ENCODE data around the gene SRSF5. TPM values are rescaled to one million over a fixed set of nuclear protein-coding genes. Genes with fewer than 3 reads are reported as not detected.
A peak's percentile ranks its signal among the peaks of the same experiment; 100 is the strongest.

SRSF5 gene
- total and polyA plus RNA-seq, 2 of the 13 experiments (the other 11 are each of a cell fraction or from before 2014, with no cell fraction given) = 189 to 277 TPM

- TF ChIP-seq MLXIP (CRISPR knock-in tag; IDR thresholded peaks at IDR 0.05; ENCODE audit: borderline replicate concordance) (0 out of 2 replicates have a peak, but pooled peaks have one; percentile 64), ZNF264 (CRISPR knock-in tag; IDR thresholded peaks at IDR 0.05) (0 out of 2 replicates have a peak, but pooled peaks have one; percentile 42), ZNF296 (CRISPR knock-in tag; conservative IDR thresholded peaks at IDR 0.05) (no peak), ZNF30 (CRISPR knock-in tag; IDR thresholded peaks at IDR 0.05) (no peak), FLYWCH1 (CRISPR knock-in tag; IDR thresholded peaks at IDR 0.05) (no peak), ZMYM4 (CRISPR knock-in tag; IDR thresholded peaks at IDR 0.05) (peak; percentile 94), ZNF12 (CRISPR knock-in tag; IDR thresholded peaks at IDR 0.05) (no peak), ZMYM3 (CRISPR knock-in tag; IDR thresholded peaks at IDR 0.05) (peak; percentile 83), ZNF709 (CRISPR knock-in tag; IDR thresholded peaks at IDR 0.05) (0 out of 2 replicates have a peak, but pooled peaks have one; percentile 29), ZNF784 (CRISPR knock-in tag; IDR thresholded peaks at IDR 0.05; ENCODE audit: borderline replicate concordance) (no peak), SAFB2 (CRISPR knock-in tag; IDR thresholded peaks at IDR 0.05; ENCODE audit: borderline replicate concordance, low read depth) (no peak), HDAC1 (CRISPR knock-in tag; IDR thresholded peaks at IDR 0.05) (peak; percentile 82)
- TF ChIP-seq, protein P1, sequence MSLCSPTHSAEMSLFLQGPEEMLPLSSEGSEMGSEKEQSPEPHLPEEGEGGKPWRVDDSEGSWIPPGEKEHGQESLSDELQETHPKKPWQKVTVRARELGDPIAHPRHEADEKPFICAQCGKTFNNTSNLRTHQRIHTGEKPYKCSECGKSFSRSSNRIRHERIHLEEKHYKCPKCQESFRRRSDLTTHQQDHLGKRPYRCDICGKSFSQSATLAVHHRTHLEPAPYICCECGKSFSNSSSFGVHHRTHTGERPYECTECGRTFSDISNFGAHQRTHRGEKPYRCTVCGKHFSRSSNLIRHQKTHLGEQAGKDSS (CRISPR knock-in tag; IDR thresholded peaks at IDR 0.05; ENCODE audit: borderline replicate concordance, low read depth) = no peak
- TF ChIP-seq, protein P2, sequence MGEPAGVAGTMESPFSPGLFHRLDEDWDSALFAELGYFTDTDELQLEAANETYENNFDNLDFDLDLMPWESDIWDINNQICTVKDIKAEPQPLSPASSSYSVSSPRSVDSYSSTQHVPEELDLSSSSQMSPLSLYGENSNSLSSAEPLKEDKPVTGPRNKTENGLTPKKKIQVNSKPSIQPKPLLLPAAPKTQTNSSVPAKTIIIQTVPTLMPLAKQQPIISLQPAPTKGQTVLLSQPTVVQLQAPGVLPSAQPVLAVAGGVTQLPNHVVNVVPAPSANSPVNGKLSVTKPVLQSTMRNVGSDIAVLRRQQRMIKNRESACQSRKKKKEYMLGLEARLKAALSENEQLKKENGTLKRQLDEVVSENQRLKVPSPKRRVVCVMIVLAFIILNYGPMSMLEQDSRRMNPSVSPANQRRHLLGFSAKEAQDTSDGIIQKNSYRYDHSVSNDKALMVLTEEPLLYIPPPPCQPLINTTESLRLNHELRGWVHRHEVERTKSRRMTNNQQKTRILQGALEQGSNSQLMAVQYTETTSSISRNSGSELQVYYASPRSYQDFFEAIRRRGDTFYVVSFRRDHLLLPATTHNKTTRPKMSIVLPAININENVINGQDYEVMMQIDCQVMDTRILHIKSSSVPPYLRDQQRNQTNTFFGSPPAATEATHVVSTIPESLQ (CRISPR knock-in tag; conservative IDR thresholded peaks at IDR 0.05) = no peak
- TF ChIP-seq, protein P3, sequence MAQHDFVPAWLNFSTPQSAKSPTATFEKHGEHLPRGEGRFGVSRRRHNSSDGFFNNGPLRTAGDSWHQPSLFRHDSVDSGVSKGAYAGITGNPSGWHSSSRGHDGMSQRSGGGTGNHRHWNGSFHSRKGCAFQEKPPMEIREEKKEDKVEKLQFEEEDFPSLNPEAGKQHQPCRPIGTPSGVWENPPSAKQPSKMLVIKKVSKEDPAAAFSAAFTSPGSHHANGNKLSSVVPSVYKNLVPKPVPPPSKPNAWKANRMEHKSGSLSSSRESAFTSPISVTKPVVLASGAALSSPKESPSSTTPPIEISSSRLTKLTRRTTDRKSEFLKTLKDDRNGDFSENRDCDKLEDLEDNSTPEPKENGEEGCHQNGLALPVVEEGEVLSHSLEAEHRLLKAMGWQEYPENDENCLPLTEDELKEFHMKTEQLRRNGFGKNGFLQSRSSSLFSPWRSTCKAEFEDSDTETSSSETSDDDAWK (CRISPR knock-in tag; IDR thresholded peaks at IDR 0.05) = no peak
- TF ChIP-seq, protein P4, sequence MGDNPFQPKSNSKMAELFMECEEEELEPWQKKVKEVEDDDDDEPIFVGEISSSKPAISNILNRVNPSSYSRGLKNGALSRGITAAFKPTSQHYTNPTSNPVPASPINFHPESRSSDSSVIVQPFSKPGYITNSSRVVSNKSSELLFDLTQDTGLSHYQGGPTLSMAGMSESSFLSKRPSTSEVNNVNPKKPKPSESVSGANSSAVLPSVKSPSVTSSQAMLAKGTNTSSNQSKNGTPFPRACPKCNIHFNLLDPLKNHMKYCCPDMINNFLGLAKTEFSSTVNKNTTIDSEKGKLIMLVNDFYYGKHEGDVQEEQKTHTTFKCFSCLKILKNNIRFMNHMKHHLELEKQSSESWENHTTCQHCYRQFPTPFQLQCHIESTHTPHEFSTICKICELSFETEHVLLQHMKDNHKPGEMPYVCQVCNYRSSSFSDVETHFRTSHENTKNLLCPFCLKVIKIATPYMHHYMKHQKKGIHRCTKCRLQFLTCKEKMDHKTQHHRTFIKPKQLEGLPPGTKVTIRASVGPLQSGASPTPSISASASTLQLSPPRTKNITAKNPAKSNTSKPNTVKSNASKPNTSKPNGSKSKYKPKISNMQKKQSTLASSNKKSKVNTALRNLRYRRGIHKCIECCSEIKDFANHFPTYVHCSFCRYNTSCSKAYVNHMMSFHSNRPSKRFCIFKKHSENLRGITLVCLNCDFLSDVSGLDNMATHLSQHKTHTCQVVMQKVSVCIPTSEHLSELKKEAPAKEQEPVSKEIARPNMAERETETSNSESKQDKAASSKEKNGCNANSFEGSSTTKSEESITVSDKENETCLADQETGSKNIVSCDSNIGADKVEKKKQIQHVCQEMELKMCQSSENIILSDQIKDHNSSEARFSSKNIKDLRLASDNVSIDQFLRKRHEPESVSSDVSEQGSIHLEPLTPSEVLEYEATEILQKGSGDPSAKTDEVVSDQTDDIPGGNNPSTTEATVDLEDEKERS (CRISPR knock-in tag; IDR thresholded peaks at IDR 0.05) = 0 out of 2 replicates have a peak, but pooled peaks have one; percentile 29
Measured at GRCh38 chr14:69808919-69809808, 42.2 kb downstream of the SRSF5 start (continued).

Data from HepG2 (cell line).